K562 (cell line): ENCODE data around the gene MAP3K7CL. TPM values are rescaled to one million over a fixed set of nuclear protein-coding genes. Genes with fewer than 3 reads are reported as not detected.
A peak's percentile ranks its signal among the peaks of the same experiment; 100 is the strongest.

Experiments used
- ATAC-seq: fragments of 200-7000 bp; cut with Tn5 transposase; 3 replicates; pipeline ENCODE4 v1.9.1; 2020; ENCODE audit warnings: moderate library complexity
- BruUV-seq: library from RNA; stranded (reverse); fragments of 400-500 nt; replicated peaks from 2 replicates; lab custom pipeline; 2021; lab: Mats Ljungman, UMichigan
- CTCF ChIA-PET: fragments of 300-600 bp; formaldehyde crosslinking; extraction: SDS; loops from one replicate; lab custom pipeline; 2021; ENCODE audit warnings: low intra/inter-chr PET ratio; lab: Yijun Ruan, JAX
- POLR2A ChIA-PET: fragments of 300-600, 350-650 bp; sonication (Branson Sonifier 250); formaldehyde crosslinking; extraction: SDS; loops from one replicate; lab custom pipeline; 2021; ENCODE audit warnings: antibody characterized with exemption, inconsistent platforms; lab: Yijun Ruan, JAX
- DNase-seq, 4 experiments: peaks; one replicate each; pipeline versions ENCODE4 v3.0.0 to v3.0.0-alpha.2; 2011 to 2018; ENCODE audit warnings: low spot score in 3 of 4, mixed read lengths in 3 of 4; ENCODE audit errors: extremely low read depth in 1 of 4
- FAIRE-seq: peaks from 2 replicates; lab custom pipeline; 2011; peaks lifted over from hg19 to GRCh38; lab: Jason Lieb, UNC
- H2AFZ ChIP-seq: 2 replicates; pipeline ENCODE4 v1.6.0; 2011; ENCODE audit warnings: low read depth, low read length, control low read depth, inconsistent platforms
- H3K27ac ChIP-seq: fragments of 200-600 bp; 3 replicates; pipeline ENCODE4 v1.8.0; 2011; ENCODE audit warnings: low read depth, mild to moderate bottlenecking, control low read depth, inconsistent platforms, low read length, moderate library complexity, mixed read lengths; ENCODE audit errors: extremely low read depth
- H3K27me3 ChIP-seq, 2 experiments: fragments of 300-600 bp in 1 of 2; 2 replicates in 1 of 2; 3 replicates in 1 of 2; pipeline versions ENCODE4 v1.6.0 to v1.8.0; 2011; ENCODE audit warnings: inconsistent platforms in 2 of 2, low read length in 2 of 2, mild to moderate bottlenecking in 1 of 2, mixed read lengths in 1 of 2, moderate library complexity in 1 of 2; ENCODE audit not compliant: control insufficient read depth in 2 of 2, insufficient read depth in 2 of 2
- H3K36me3 ChIP-seq: fragments of 300-600 bp; 3 replicates; pipeline ENCODE4 v1.8.0; 2011; ENCODE audit warnings: mild to moderate bottlenecking, low read length, inconsistent platforms; ENCODE audit not compliant: control insufficient read depth, insufficient read depth
- H3K4me1 ChIP-seq, 2 experiments: fragments of 200-600 bp in 1 of 2; replicated peaks in 1 of 2; 2 replicates in 1 of 2; 3 replicates in 1 of 2; pipeline versions ENCODE4 v1.5.1 to v1.8.0; 2011; ENCODE audit warnings: inconsistent platforms in 2 of 2, low read length in 2 of 2, mild to moderate bottlenecking in 1 of 2, mixed read lengths in 1 of 2, moderate library complexity in 1 of 2; ENCODE audit not compliant: control insufficient read depth in 2 of 2, insufficient read depth in 2 of 2
- H3K4me2 ChIP-seq: 2 replicates; pipeline ENCODE4 v1.6.1; 2011; ENCODE audit warnings: low read length, control low read depth, inconsistent platforms, mixed read lengths; ENCODE audit not compliant: insufficient read depth
- H3K4me3 ChIP-seq: fragments of 200-600 bp; sonication (generic), shearing (Covaris generic); 2 replicates; pipeline ENCODE4 v1.5.1; 2016; ENCODE audit warnings: control low read depth, inconsistent platforms
- H3K79me2 ChIP-seq: fragments of 200-600 bp; 3 replicates; pipeline ENCODE4 v1.8.0; 2011; ENCODE audit warnings: low read length, inconsistent platforms; ENCODE audit not compliant: control insufficient read depth, insufficient read depth
- H3K9ac ChIP-seq, 2 experiments: 2 replicates each; pipeline versions ENCODE4 v1.6.0 to v1.6.1; 2011; ENCODE audit warnings: low read depth in 2 of 2, low read length in 2 of 2, control low read depth in 1 of 2, inconsistent platforms in 1 of 2, mild to moderate bottlenecking in 1 of 2, mixed read lengths in 1 of 2; ENCODE audit not compliant: insufficient read depth in 1 of 2
- H3K9me1 ChIP-seq: one replicate; pipeline ENCODE4 v1.6.0; 2011; ENCODE audit warnings: inconsistent platforms, mild to moderate bottlenecking, low read length, moderate library complexity; ENCODE audit not compliant: control insufficient read depth, insufficient read depth
- H3K9me3 ChIP-seq: replicated peaks from 2 replicates; pipeline ENCODE4 v1.5.1; 2011; ENCODE audit warnings: low read depth, low read length, inconsistent platforms; ENCODE audit not compliant: control insufficient read depth, insufficient read depth
- H4K20me1 ChIP-seq: replicated peaks from 2 replicates; pipeline ENCODE4 v1.6.1; 2011; ENCODE audit warnings: low read length, inconsistent platforms, mixed read lengths; ENCODE audit not compliant: control insufficient read depth, insufficient read depth
- ARID3A ChIP-seq: IDR thresholded peaks from 2 replicates; pipeline ENCODE4 v1.6.1; 2012; ENCODE audit warnings: low read depth, low read length, improper control_type of control experiment, borderline replicate concordance
- BCOR ChIP-seq: fragments of 450-650 bp; IDR thresholded peaks from 2 replicates; pipeline ENCODE4 v1.6.1; 2016
- C11orf30 ChIP-seq: fragments of 450-650 bp; IDR thresholded peaks from 2 replicates; pipeline ENCODE4 v1.6.1; 2016; ENCODE audit warnings: low read depth, mild to moderate bottlenecking
- ETV1 ChIP-seq: fragments of 450-650 bp; conservative IDR thresholded peaks from 2 replicates; pipeline ENCODE4 v1.6.1; 2016; ENCODE audit warnings: missing genetic modification characterization, control low read depth, low read depth, missing compliant biosample characterization
- FIP1L1 ChIP-seq: fragments of 200-400 bp; formaldehyde crosslinking; IDR thresholded peaks from 2 replicates; pipeline ENCODE4 v1.6.1; 2018; ENCODE audit warnings: mild to moderate bottlenecking, low read depth, low read length; ENCODE audit not compliant: poor library complexity, severe bottlenecking
- FOXK2 ChIP-seq, 2 experiments: fragments of 450-650 bp; IDR thresholded peaks in 1 of 2; conservative IDR thresholded peaks in 1 of 2; 2 replicates each; pipeline ENCODE4 v1.6.1; 2016; ENCODE audit warnings: low read depth in 2 of 2, mild to moderate bottlenecking in 1 of 2
- GTF2E2 ChIP-seq: fragments of 200-800 bp; sonication (Bioruptor generic); IDR thresholded peaks from 2 replicates; pipeline ENCODE4 v1.6.1; 2016; ENCODE audit warnings: missing genetic modification characterization, missing compliant biosample characterization
- HDGF ChIP-seq: fragments of 450-650 bp; IDR thresholded peaks from 2 replicates; pipeline ENCODE4 v1.6.1; 2016
- HLTF ChIP-seq: fragments of 450-650 bp; IDR thresholded peaks from 2 replicates; pipeline ENCODE4 v1.6.1; 2016
- ILK ChIP-seq: fragments of 450-650 bp; IDR thresholded peaks from 2 replicates; pipeline ENCODE4 v1.6.1; 2016; ENCODE audit warnings: missing genetic modification characterization, low read depth, mild to moderate bottlenecking, missing compliant biosample characterization, moderate library complexity, borderline replicate concordance
- LEF1 ChIP-seq: fragments of 450-650 bp; IDR thresholded peaks from 2 replicates; pipeline ENCODE4 v1.6.1; 2016; ENCODE audit warnings: mild to moderate bottlenecking
- MAFG ChIP-seq: fragments of 450-650 bp; conservative IDR thresholded peaks from 2 replicates; pipeline ENCODE4 v1.6.1; 2016; ENCODE audit warnings: missing genetic modification characterization, missing compliant biosample characterization
- MAFK ChIP-seq: IDR thresholded peaks from 2 replicates; pipeline ENCODE4 v1.6.1; 2011; ENCODE audit warnings: low read length, improper control_type of control experiment
- NFE2 ChIP-seq: IDR thresholded peaks from 2 replicates; pipeline ENCODE4 v1.6.1; 2014; ENCODE audit warnings: antibody characterized with exemption, low read depth
- RBBP5 ChIP-seq: fragments of 200-600 bp; sonication (generic); IDR thresholded peaks from 2 replicates; pipeline ENCODE4 v1.6.1; 2012; ENCODE audit warnings: borderline replicate concordance, mild to moderate bottlenecking, low read length, control low read depth, inconsistent platforms; ENCODE audit not compliant: insufficient read depth, poor library complexity, severe bottlenecking
- RFX1 ChIP-seq: fragments of 450-650 bp; IDR thresholded peaks from 2 replicates; pipeline ENCODE4 v1.6.1; 2016; ENCODE audit warnings: mild to moderate bottlenecking, moderate library complexity
- SAFB ChIP-seq: fragments of 200-400 bp; formaldehyde crosslinking; IDR thresholded peaks from 2 replicates; pipeline ENCODE4 v1.6.1; 2017; ENCODE audit warnings: low read depth, low read length, borderline replicate concordance
- ZNF184 ChIP-seq: sonication (generic); formaldehyde crosslinking; IDR thresholded peaks from 2 replicates; pipeline ENCODE4 v1.5.0; 2020; ENCODE audit warnings: missing genetic modification reagents
- ZNF197 ChIP-seq: fragments of 200-800 bp; sonication (Bioruptor generic); IDR thresholded peaks from 2 replicates; pipeline ENCODE4 v1.6.1; 2016; ENCODE audit warnings: low read depth, missing genetic modification characterization, missing compliant biosample characterization
- WGBS: fragments of 100-300 bp; shearing (Covaris generic); methylation state at CpG from one replicate; pipeline ENCODE4 v1.1.6; 2016; ENCODE audit warnings: low coverage, mixed read lengths; ENCODE audit not compliant: insufficient coverage; ENCODE audit errors: missing lambda C conversion rate; 5-methylcytosine and 5-hydroxymethylcytosine counted together
- in situ Hi-C: fragments of 300-500 bp; cut with MboI; formaldehyde crosslinking; loops from 4 replicates; pipeline ENCODE4 v1.15.0; 2018; ENCODE audit warnings: inconsistent platforms, mixed read lengths
- intact Hi-C: fragments of 100-400 bp; cut with micrococcal nuclease; formaldehyde crosslinking; loops from 2 replicates; pipeline ENCODE4 v1.14.2; 2022
- polyA plus RNA-seq, 8 experiments: library from polyadenylated mRNA; depleted of rRNA in 4 of 8; stranded (reverse) in 5 of 8; unstranded in 3 of 8; fragments of >200 nt; fragmentation: Nextera tagmentation in 2 of 8; fragmentation: Illumina TruSeq in 1 of 8; extraction: Ambion mirVana in 2 of 8; extraction: Trizol in 1 of 8; gene quantifications; 2 replicates each; pipeline versions ENCODE4 v1.2.1 to v1.2.3, GENCODE V29; 2011 to 2014; ENCODE audit warnings: inconsistent platforms in 1 of 8, missing spikeins in 1 of 8
- total RNA-seq, 7 experiments: library from RNA; depleted of rRNA in 6 of 7; stranded (reverse); fragments of >200 nt in 6 of 7; fragmentation: Illumina TruSeq in 2 of 7; extraction: Trizol in 2 of 7; gene quantifications; 2 replicates each; pipeline versions ENCODE4 v1.2.1 to v1.2.3, GENCODE V29; 2011 to 2021; ENCODE audit warnings: low replicate concordance in 1 of 7

MAP3K7CL gene
- total and polyA plus RNA-seq, 9 of the 15 experiments (the other 6 are each of a cell fraction or from before 2014, with no cell fraction given): 0.13 to 0.15 (median 0.14) TPM; not detected in 6

DNA sequence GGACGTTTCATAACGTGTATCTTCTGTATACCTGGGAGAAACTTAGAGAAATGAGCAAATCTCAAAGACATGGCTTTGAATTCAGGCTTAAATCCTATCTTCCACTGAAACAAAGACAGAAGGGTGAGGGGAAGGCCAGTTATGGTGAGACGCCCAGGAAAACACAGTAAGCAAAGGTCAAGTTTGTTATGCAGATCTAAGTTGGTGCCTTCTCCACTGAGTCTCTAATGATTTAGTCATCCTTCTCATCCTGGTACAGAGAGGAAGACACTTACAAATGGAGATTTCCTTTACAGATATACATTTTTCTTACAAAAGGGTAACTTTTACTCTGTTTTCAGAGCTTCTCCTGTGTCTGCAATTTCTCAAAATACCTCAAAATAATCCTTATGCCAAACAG, 64.4 kb downstream of the MAP3K7CL start (continued):
- TF ChIP-seq HDGF: no peak
- TF ChIP-seq RFX1: no peak
- no peak for TF ChIP-seq LEF1

GRCh38 chr21:29195981-29196669, 65.7 kb downstream of the MAP3K7CL start:
- 0 out of 2 replicates have a peak, but pooled peaks cover 3% of the 10 kb centered on the region for H3K9me3 ChIP-seq
- H3K4me1 ChIP-seq: peaks cover 0 to 4% of the 10 kb centered on the region in 2 experiments; a peak in 1 of 5 replicates
- DNase-seq (peak; percentile 64 to 77 (median 74)), ATAC-seq (peak; percentile 99), FAIRE-seq (peak; percentile 84)
- H3K36me3 ChIP-seq: no peaks in the 10 kb centered on the region
- H3K4me2 ChIP-seq: peak overlapping the region; percentile 15; the same call in 1 of the 2 replicates
- 0 out of 2 replicates have a peak overlapping the region, but pooled peaks have one; percentile 10 for H2AFZ ChIP-seq
- in situ Hi-C loops (no loop called here), intact Hi-C loops (no loop called here)
- no peaks in the 10 kb centered on the region for H3K9me1 ChIP-seq
- no TSS peak for BruUV-seq
- H3K4me3 ChIP-seq: no peak overlapping the region
- WGBS: 0% methylated on average over 8 of the region's 8 CpGs
- no peaks in the 10 kb centered on the region for H3K79me2 ChIP-seq
- peaks cover 3 to 4% of the 10 kb centered on the region in 2 experiments; a peak in 2 of 5 replicates for H3K27me3 ChIP-seq
- no peaks in the 10 kb centered on the region for H4K20me1 ChIP-seq
- POLR2A ChIA-PET: no interaction called here
- CTCF ChIA-PET: interaction anchor here (0.6 kb wide), 2 partner anchors 157 to 1537 kb away, joined by 3 read pairs; no protein-coding TSS in a partner anchor
- no peak overlapping the region for H3K9ac ChIP-seq
- no peak overlapping the region for H3K27ac ChIP-seq
- TF ChIP-seq GTF2E2 (tag) (peak; percentile 48; the same call in 1 of the 2 replicates), MAFG (tag) (peak; percentile 69), FIP1L1 (no peak), FOXK2 (conservative IDR thresholded peaks at IDR 0.05 in 1 of 2, IDR thresholded peaks at IDR 0.05 in 1 of 2; ENCODE audit: low read depth in 2 of 2) (peak; percentile 27 to 49; a peak in 2 of 4 replicates), HLTF (peak; percentile 88), SAFB (no peak), ARID3A (peak; percentile 48; the same call in 1 of the 2 replicates), ILK (tag) (no peak), C11orf30 (peak; percentile 77), BCOR (peak; percentile 46; the same call in 1 of the 2 replicates), RBBP5 (no peak), MAFK (peak; percentile 38; the same call in 1 of the 2 replicates), ETV1 (peak; percentile 92), ZNF197 (CRISPR knock-in tag) (0 out of 2 replicates have a peak, but pooled peaks have one; percentile 14), ZNF184 (CRISPR knock-in tag) (peak; percentile 100), NFE2 (peak; percentile 58)
